Stimulated activated CD8-positive, alpha-beta memory T cell treated with anti-CD3 and anti-CD28 coated beads, Interleukin-12 subunit alpha, Interleukin-12 subunit beta, amount 100 ng/mL, for 24 hours (primary cell): Measurements from ENCODE around the gene PLIN3.
A peak's percentile ranks its signal among the peaks of the same experiment; 100 is the strongest.
"Not testable (repeated sequence)": the region's sequence is repeated elsewhere in the genome, so short reads cannot be mapped to it uniquely, and the experiment has no call there.

ENCODE experiments used
- DNase-seq: peaks from one replicate; pipeline ENCODE4 v3.0.0-alpha.2; 2020; ENCODE audit errors: extremely low read depth

The PLIN3 gene

DNA sequence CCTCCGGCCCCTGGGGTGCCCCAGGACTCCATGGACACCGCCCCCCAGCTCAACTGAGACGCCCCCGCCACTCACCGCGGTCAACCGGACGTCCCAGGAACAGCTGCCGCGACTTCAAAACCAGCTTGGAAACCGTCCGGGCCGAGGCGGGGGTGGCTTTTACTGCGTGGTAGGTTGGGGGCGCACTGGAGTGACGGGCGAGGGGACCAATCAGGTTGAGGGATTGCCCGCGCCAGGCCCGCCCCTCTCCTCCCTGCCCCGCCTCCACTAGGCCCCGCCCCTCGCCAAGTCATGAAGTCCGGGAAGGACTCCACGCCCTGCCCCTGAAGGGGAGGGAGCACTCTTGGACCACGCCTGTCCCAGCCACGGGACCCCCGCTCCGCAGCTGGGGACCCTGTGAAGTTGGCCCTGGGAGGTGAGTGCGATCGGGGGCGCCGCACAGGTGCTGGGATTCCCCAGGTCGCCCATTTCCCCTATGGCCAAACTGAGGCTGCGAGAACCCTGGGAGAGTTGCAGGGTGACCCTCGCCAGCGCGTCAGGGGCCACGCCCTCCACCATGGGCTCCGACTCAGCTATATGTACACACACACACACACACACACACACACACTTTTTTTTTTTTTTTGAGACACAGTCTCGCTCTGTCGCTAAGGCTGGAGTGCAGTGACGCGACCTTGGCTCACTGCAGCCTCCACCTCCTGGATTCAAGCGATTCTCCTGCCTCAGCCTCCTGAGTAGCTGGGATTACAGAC, at the start of gene PLIN3:
PLIN3 (minus strand) TSS at position 134 of the 752 bp plus-strand sequence. CDS start 6,273 bp downstream, outside the sequence.
- DNase-seq, result peak; percentile 74

GRCh38 chr19:4916292-4917082, 49.0 kb upstream of the PLIN3 start:
- DNase-seq, result no peak

- peak; percentile 51 for DNase-seq
These were observed 47.5 kb upstream of the PLIN3 start for GRCh38 chr19:4914736-4915501.

GRCh38 chr19:4913996-4914735, 46.7 kb upstream of the PLIN3 start:
- no peak for DNase-seq

- DNase-seq, result peak; percentile 52
These were observed 44.6 kb upstream of the PLIN3 start for GRCh38 chr19:4911786-4912672.

GRCh38 chr19:4911314-4911713, 43.8 kb upstream of the PLIN3 start:
- no peak for DNase-seq

GRCh38 chr19:4910594-4911281, 43.3 kb upstream of the PLIN3 start:
- DNase-seq, result no peak

GRCh38 chr19:4909897-4910593, 42.6 kb upstream of the PLIN3 start:
- peak; percentile 87 for DNase-seq

GRCh38 chr19:4909156-4909896, 41.9 kb upstream of the PLIN3 start, which contains the start of gene UHRF1:
UHRF1 (plus strand) TSS chr19:4909501; CDS start chr19:4910886, 1,385 bp downstream.
- DNase-seq, result peak; percentile 46

DNA sequence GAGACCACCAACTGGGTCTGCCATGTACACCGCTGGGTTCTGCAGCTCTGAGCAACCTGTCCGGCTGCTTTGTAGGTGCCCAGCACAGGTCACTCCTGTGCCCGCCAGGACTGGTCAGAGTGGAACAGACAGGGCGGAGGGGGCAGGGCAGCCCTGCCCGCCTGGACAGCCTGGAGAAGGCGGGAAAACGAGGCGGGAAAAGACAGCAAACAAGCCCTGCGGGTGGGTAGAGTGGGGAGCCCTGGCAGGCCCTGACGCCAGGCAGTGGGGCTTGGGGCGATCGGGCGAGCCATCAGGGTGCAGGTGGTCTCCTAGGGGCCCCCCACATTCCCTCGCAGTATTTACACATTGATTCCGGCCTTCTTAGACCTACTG, 41.3 kb upstream of the PLIN3 start:
- DNase-seq, result no peak

GRCh38 chr19:4908360-4908759, 40.9 kb upstream of the PLIN3 start:
- DNase-seq, result no peak

DNA sequence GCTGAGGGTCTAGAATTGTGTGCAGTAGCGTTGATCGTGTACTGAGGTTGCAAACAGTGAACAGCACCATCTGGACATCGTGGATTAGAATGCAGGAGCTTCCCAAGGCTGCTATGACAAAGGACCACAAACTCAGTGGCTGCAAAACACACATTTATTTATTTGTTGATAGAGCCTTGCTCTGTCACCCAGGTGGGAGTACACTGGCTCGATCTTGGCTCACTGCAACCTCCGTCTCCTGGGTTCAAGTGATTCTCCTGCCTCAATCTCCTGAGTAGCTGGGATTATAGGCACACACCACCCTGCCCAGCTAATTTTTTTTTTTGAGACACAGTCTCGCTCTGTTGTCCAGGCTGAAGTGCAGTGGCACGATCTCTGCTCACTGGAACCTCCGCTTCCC, 39.5 kb upstream of the PLIN3 start:
- no peak for DNase-seq

DNA sequence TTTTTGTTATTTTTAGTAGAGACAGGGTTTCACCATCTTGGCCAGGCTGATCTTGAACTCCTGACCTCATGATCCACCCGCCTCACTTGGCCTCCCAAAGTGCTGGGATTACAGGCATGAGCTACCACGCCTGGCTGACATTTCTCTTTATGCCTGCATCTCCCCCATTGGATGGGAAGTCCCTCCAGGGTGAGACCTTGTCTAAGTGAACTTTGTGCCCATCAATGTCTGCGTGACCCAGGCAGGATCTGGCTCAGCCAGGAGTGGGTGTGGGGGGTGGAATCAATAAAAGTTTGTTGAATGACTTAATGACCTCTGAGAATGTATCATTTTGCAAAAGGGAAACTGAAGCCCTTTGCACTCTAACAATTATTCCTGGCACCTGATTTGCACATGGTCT, 37.0 kb upstream of the PLIN3 start:
- no peak for DNase-seq

DNA sequence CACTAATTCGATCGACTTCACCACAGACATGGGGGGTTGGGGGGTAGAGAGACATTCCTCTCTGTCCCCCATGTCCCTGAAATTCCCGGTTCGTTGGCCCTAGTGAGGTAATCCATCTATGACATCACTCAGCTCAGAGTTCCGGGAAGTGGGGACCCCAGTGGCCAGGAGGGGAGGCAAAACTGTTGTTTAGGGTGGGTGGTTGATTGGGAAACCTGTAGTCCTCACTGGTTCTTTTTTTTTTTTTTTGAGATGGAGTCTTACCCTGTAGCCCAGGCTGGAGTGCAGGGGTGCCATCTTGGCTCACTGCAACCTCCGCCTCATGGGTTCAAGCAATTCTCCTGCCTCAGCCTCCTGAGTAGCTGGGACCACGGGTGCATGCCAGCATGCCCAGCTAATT, 35.3 kb upstream of the PLIN3 start, which contains the start of gene ARRDC5:
ARRDC5 (minus strand) TSS at position 101 of the 400 bp plus-strand sequence; CDS start at position 30, 71 bp downstream.
- DNase-seq, result no peak

GRCh38 chr19:4900879-4901278, 33.4 kb upstream of the PLIN3 start:
- not testable (repeated sequence) for DNase-seq

DNA sequence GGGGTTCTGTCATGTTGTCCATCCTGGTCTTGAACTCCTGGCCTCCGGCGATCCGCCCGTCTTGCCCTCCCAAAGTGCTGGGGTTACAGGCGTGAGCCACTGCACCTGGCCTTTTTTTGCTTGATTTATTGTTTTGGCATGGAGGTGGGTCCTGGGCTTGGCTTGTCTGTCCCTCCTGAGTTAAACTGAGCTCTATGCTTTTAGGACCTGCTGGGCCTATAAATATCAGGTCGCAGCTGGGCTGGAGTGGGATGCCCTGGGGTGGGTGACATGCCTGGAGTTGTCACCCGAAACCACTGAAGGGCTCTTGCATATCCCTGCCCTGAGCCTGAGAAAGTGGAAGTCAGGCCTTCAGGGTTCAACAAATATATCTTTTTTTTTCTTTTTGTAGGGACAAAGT, 29.7 kb upstream of the PLIN3 start:
- DNase-seq, result no peak

- DNase-seq, result no peak
These were observed 28.9 kb upstream of the PLIN3 start for GRCh38 chr19:4896372-4896771.

DNA sequence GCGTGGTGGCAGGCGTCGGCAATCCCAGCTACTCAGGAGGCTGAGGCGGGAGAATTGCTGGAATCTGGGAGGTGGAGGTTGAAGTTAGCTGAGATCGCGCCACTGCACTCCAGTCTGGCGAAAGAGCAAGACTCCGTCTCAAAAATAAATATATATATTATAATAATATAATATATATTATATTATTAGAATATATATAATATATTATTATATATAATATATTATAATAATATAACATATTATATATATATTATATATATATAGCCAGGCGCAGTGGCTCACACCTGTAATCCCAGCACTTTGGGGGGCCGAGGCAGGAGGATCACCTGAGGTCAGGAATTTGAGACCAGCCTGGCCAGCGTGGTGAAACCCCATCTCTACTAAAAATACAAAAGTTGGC, 25.5 kb upstream of the PLIN3 start:
- DNase-seq, result not testable (repeated sequence)
